Spleen (tissue), 7 donors: ENCODE data around the gene LMBR1.

Source experiments
- CTCF ChIP-seq, 11 experiments: fragments of 200-600 bp in 7 of 11; fragments of 450-650 bp in 4 of 11; sonication (generic) in 4 of 11; IDR thresholded peaks in 8 of 11; conservative IDR thresholded peaks in 3 of 11; 1 replicate in 7 of 11; 2 replicates in 4 of 11; pipeline versions ENCODE4 v1.4.0 to v1.8.0; 2016 to 2021; ENCODE audit warnings: antibody characterized with exemption in 11 of 11, inconsistent platforms in 4 of 11, mild to moderate bottlenecking in 1 of 11
- POLR2A ChIP-seq, 3 donors: fragments of 450-650 bp; IDR thresholded peaks; one replicate each; pipeline ENCODE4 v1.5.1; 2017; ENCODE audit warnings: antibody characterized with exemption in 3 of 3, mild to moderate bottlenecking in 1 of 3
- donor health status: DM: no; HTN: no; CAD: no; lungs with moderate emphysema.
- donor health status: DM: no; HTN: no; CAD: no.
- donor health status: DM: no; HTN: no; CAD: no.

- TF ChIP-seq CTCF (IDR thresholded peaks at IDR 0.05 in 8 of 11, conservative IDR thresholded peaks at IDR 0.05 in 3 of 11): no peak
- no peak for TF ChIP-seq POLR2A (IDR thresholded peaks at IDR 0.05)
Observed at GRCh38 chr7:156692849-156693248, 200.1 kb downstream of the LMBR1 start.
